Right lobe of liver (tissue), 6 donors: ENCODE results near the gene GOLGA8B. TPM values are rescaled to one million over a fixed set of nuclear protein-coding genes. Genes with fewer than 3 reads are reported as not detected.
A peak's percentile ranks its signal among the peaks of the same experiment; 100 is the strongest.

Source experiments
- ATAC-seq, 4 donors: fragments of 200-7000 bp; cut with Tn5 transposase; one replicate each; pipeline ENCODE4 v1.9.1; 2020; ENCODE audit warnings: mild to moderate bottlenecking in 4 of 4, moderate library complexity in 4 of 4
- DNase-seq, 3 donors: peaks; one replicate each; pipeline ENCODE4 v3.0.0-alpha.2; 2020
- H3K27ac ChIP-seq, 3 donors: fragments of 200-600 bp; one replicate each; pipeline ENCODE4 v1.8.0; 2022
- H3K27me3 ChIP-seq, 2 donors: fragments of 200-600 bp; one replicate each; pipeline ENCODE4 v1.8.0; 2022
- H3K36me3 ChIP-seq, 4 donors: fragments of 200-600 bp; sonication (generic) in 1 of 4; one replicate each; pipeline versions ENCODE4 v1.5.1 to v1.8.0; 2017 to 2022; ENCODE audit warnings: control low read depth in 1 of 4
- H3K4me1 ChIP-seq, 4 donors: fragments of 200-600 bp; sonication (generic) in 1 of 4; one replicate each; pipeline versions ENCODE4 v1.5.1 to v1.8.0; 2017 to 2022; ENCODE audit warnings: control low read depth in 1 of 4
- H3K4me3 ChIP-seq, 3 donors: fragments of 200-600 bp; one replicate each; pipeline ENCODE4 v1.8.0; 2022
- H3K9me3 ChIP-seq, 4 donors: fragments of 200-600 bp; sonication (generic) in 1 of 4; one replicate each; pipeline versions ENCODE4 v1.5.1 to v1.8.0; 2017 to 2022; ENCODE audit warnings: control low read depth in 1 of 4
- CTCF ChIP-seq, 4 donors: fragments of 200-600 bp in 3 of 4; fragments of 450-650 bp in 1 of 4; IDR thresholded peaks; one replicate each; pipeline versions ENCODE4 v1.5.1 to v1.8.0; 2016 to 2022; ENCODE audit warnings: antibody characterized with exemption in 4 of 4, mild to moderate bottlenecking in 2 of 4
- POLR2A ChIP-seq: fragments of 450-650 bp; IDR thresholded peaks from one replicate; pipeline ENCODE4 v1.6.1; 2017; ENCODE audit warnings: antibody characterized with exemption, mild to moderate bottlenecking
- WGBS: methylation state at CpG from one replicate; pipeline ENCODE4 v1.1.6; 2018; ENCODE audit warnings: low coverage, low lambda C conversion rate; ENCODE audit not compliant: insufficient coverage; ENCODE audit errors: missing lambda C conversion rate; 5-methylcytosine and 5-hydroxymethylcytosine counted together
- intact Hi-C, 2 donors: fragments of 100-400 bp; cut with DNase I; formaldehyde crosslinking; loops; one replicate each; pipeline versions ENCODE4 v1.11.2 to v1.14.1; 2022
- total RNA-seq, 6 experiments: library from RNA; depleted of rRNA in 2 of 6; stranded (reverse); fragments of >200 nt in 2 of 6; fragmentation: NEBNext Ultra II Directional in 3 of 6; extraction: Animal tissue kit (Norgen Biotek cat#: 25700) in 3 of 6; gene quantifications; one replicate each; pipeline versions ENCODE4 v1.1.0 to v1.2.4, GENCODE V29; 2016 to 2023
- donor health status: DM: no; HTN: yes; CAD: no.
- donor health status: DM: no; HTN: no; CAD: no.
- donor health status: DM: no; HTN: no; CAD: no.
- donor health status: DM: no; HTN: yes; CAD: no.
- donor health status: DM: no; HTN: yes; CAD: no.

Gene GOLGA8B
- total RNA-seq, 6 experiments from 2014 or later = 21.9 to 53.4 (median 30.8) TPM

GRCh38 chr15:34603095-34603494, 19.6 kb upstream of the GOLGA8B start:
- Histone ChIP-seq H3K9me3 (no peaks in the 10 kb centered on the region), H3K4me1 (no peaks in the 10 kb centered on the region), H3K36me3 (no peaks in the 10 kb centered on the region), H3K27me3 (peaks cover 0 to 3% of the 10 kb centered on the region in 2 donors), H3K4me3 (no peak overlapping the region), H3K27ac (no peak overlapping the region)
- TF ChIP-seq POLR2A (no peak), CTCF (IDR thresholded peaks at IDR 0.05) (no peak)
- DNase-seq = no peak
- ATAC-seq = no peak
- intact Hi-C loops = no loop called here
- WGBS = 46% methylated on average over 8 of the region's 8 CpGs

DNA sequence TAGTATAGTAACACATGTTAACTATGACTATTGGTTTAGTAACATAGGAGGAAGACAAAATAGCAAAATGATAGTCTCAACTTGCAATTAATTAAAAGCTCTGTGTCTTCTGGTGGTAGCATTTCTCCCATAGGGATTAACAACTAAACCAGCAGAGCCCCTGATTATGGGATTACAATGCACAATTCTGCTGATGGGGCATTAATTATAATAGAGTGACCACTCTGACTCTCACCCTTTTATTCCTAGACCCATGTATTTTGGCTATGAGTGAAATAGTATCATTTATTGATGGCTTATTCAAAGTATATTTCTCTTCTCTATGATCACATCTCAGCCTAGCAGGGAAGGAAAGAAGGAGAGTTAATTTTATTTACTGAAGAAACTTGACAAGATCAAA, 17.5 kb upstream of the GOLGA8B start:
- no peak overlapping the region for H3K4me3 ChIP-seq
- ATAC-seq = no peak
- H3K27me3 ChIP-seq = peaks cover 0 to 3% of the 10 kb centered on the region in 2 donors
- no peak for DNase-seq
- intact Hi-C loops = no loop called here
- no peaks in the 10 kb centered on the region for H3K9me3 ChIP-seq
- no peak for TF ChIP-seq POLR2A
- no peak for TF ChIP-seq CTCF (IDR thresholded peaks at IDR 0.05)
- no peak overlapping the region for H3K27ac ChIP-seq
- H3K36me3 ChIP-seq = no peaks in the 10 kb centered on the region
- no peaks in the 10 kb centered on the region for H3K4me1 ChIP-seq

DNA sequence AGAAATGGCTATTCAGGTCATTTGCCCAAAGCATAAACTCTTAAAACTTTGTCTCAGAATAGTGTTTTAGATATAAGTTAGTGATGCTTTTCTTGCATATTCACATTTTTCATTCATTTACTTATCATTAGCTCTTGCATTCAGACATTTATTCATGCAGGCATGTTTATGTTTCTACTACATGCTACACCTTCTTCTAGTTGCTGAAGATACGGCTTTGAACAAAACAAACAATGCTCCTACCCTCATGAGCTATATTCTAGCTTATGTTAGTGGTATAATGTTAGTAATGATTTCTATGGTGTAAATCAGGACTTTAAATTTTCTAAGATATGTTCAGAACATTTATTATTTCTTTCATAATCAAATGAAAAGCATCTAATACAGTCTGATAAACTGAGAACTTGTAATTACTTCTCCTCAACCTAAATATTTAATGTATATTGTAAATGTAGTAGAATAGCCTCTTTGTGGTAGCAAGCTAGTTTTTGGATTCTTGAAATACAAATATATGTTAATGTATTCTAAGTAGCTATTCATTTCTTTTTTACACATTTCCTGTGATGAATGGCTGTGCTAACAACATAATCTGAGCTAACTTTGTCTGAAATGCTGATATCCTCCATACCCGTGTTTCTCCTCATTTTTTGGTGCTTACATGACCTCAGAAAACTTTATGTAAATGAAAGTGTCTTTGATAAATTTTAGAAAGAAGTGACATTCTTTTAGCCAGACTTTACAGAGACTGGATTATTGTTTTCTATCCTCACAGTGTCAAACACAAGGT, 15.5 kb upstream of the GOLGA8B start:
- Histone ChIP-seq H3K4me1 (no peaks in the 10 kb centered on the region), H3K27me3 (peaks cover 0 to 3% of the 10 kb centered on the region in 2 donors), H3K9me3 (no peaks in the 10 kb centered on the region), H3K36me3 (no peaks in the 10 kb centered on the region), H3K27ac (no peak overlapping the region), H3K4me3 (no peak overlapping the region)
- WGBS = 54% methylated on average over 2 of the region's 2 CpGs
- no peak for ATAC-seq
- no peak for TF ChIP-seq POLR2A
- no peak for TF ChIP-seq CTCF (IDR thresholded peaks at IDR 0.05)
- intact Hi-C loops = no loop called here
- DNase-seq = no peak

DNA sequence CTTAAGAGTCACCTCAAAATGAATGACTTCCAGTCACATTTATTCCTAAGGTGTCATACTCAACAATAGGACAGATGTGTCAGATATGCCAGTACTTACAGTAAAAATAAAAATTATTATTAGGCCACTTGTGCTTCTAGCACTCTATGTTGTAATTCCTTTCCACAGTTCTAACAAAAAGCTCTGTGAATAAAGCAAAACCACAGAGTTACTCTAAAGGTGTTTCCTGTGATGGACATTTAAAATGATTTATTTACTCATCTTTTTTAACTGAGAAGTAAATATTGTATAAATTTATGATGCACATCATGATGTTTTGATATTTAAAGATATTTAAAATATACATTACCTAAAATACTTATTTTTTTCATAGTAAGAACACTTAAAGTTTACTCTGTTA, 13.9 kb upstream of the GOLGA8B start:
- Histone ChIP-seq H3K27me3 (peaks cover 0 to 3% of the 10 kb centered on the region in 2 donors), H3K4me1 (no peaks in the 10 kb centered on the region), H3K27ac (no peak overlapping the region), H3K36me3 (no peaks in the 10 kb centered on the region), H3K9me3 (no peaks in the 10 kb centered on the region), H3K4me3 (no peak overlapping the region)
- intact Hi-C loops = no loop called here
- no peak for DNase-seq
- ATAC-seq = no peak
- TF ChIP-seq CTCF (IDR thresholded peaks at IDR 0.05) = no peak
- TF ChIP-seq POLR2A = no peak

DNA sequence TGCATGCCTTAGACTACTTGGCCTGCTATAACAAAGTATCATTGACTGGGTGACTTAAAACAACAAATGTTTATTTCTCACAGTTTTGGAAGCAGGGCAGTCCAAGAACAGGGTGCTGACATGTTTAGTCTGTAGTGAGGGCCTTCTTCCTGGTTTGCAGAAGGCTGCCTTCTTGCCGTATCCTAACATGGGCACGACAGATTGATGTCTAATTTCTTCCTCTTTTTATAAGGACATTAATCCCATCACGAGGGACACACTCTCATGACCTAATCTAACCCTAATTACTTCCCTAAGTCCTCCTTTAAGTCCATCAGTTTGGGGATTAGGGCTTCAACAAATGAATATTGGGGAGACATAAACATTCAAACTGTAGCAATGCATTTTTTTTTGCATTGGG, 10.9 kb upstream of the GOLGA8B start:
- no peak overlapping the region for H3K4me3 ChIP-seq
- 23% methylated on average over 3 of the region's 3 CpGs for WGBS
- no peak for DNase-seq
- H3K9me3 ChIP-seq = no peaks in the 10 kb centered on the region
- H3K4me1 ChIP-seq = no peaks in the 10 kb centered on the region
- no peak for TF ChIP-seq POLR2A
- no peak for TF ChIP-seq CTCF (IDR thresholded peaks at IDR 0.05)
- intact Hi-C loops = no loop called here
- peaks cover 0 to 3% of the 10 kb centered on the region in 2 donors for H3K27me3 ChIP-seq
- H3K36me3 ChIP-seq = no peaks in the 10 kb centered on the region
- no peak overlapping the region for H3K27ac ChIP-seq
- peak in 1 of 4 donors; percentile 44 for ATAC-seq
